ENCODE measurements around the gene PANX2.
"Not testable (repeated sequence)": the region's sequence is repeated elsewhere in the genome, so short reads cannot be mapped to it uniquely, and the experiment has no call there.

Gene PANX2

GRCh38 chr22:50199251-50199721 lies 28.8 kb downstream of the PANX2 start:
- no peak for DNase-seq

GRCh38 chr22:50199829-50200460 lies 29.4 kb downstream of the PANX2 start:
- no peak for DNase-seq

DNA sequence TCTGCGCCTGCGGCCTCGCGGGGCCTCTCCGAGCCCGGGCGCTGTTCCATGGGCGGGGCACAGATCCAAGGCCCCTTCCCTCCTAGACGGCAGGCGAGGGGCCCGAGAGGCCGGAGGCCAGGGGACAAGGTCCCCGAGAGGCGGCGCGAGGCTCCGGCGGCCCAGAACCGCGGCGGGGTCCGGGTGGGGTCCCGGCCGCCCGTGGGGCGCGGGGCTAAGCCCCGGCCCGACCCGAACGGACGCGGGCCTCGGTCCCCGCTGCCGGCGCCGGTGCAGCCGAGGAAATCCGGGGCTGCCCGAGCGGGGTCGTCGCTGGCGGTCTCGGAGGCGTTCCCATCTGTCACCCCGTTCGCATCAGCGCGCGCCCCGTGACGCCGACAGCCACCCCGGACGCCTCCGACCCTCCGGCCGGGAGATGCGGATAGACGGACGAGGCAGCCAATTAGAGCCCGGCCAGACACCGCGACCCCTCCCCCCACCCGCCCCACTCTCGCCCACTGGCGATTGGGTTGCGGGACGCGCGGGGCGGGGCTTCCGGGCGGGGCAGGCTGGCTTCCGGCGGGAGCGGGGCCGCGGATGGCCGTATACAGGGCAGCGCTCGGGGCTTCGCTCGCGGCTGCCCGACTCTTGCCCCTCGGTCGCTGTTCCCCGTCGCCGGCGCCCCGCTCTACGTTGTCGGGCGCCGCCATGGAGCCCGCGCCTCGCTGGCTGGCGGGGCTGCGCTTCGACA lies 30.1 kb downstream of the PANX2 start, which contains the start of gene SELENOO:
Gene SELENOO, plus strand, starts transcription at position 551 of the 730 bp plus-strand sequence. Its CDS starts 26 bp downstream, at position 577.
- DNase-seq = peak; percentile 83

GRCh38 chr22:50201191-50202129 lies 30.9 kb downstream of the PANX2 start:
- DNase-seq = no peak

DNA sequence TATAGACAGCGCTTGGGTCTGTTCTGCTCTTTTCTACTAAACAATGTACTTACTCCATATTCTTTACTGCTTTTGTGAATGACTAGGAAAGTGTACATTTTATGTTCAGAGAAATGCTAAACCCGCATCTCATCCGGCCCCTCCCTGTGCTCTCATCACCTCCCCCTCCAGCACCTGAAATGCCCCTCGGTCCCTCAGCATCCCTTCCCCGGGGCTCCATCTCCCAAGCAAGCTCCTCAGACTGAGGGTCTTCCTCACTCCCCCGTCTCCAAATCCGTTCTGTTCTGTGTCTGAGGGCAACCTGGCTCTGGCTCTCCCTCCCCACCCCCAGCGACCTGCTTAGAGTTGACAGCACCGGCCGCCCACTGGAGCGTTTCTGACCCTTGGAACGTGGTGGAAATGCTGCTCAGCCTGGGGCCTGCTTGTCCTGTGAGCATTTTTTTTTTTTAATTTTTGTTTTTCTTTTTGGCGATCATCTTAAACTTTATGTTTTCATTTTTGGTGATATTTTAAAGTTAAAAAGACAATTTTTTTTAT lies 31.7 kb downstream of the PANX2 start:
- no peak for DNase-seq

- DNase-seq = no peak
Observed at GRCh38 chr22:50203288-50203687, 32.8 kb downstream of the PANX2 start.

DNA sequence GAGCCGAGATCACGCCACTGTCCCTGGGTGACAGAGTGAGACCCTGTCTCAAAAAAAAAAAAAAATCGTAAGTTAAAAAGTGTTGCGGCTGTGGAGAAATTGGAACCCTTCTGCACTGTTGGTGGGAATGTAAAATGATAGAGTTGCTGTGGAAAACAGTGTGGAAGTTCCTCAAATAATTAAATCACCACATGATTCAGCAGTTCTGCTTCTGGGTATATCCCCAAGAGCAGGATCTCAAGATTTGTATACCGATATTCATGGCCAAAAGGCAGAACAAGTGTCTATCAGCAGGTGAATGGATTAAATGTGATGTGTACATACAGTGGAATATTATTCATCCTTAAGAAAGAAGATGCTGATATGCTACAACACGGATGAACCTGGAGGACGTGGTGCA lies 34.0 kb downstream of the PANX2 start:
- no peak for DNase-seq

- DNase-seq = not testable (repeated sequence)
Observed at GRCh38 chr22:50204998-50205397, 34.5 kb downstream of the PANX2 start.

GRCh38 chr22:50205781-50206569 lies 35.4 kb downstream of the PANX2 start:
- no peak for DNase-seq

DNA sequence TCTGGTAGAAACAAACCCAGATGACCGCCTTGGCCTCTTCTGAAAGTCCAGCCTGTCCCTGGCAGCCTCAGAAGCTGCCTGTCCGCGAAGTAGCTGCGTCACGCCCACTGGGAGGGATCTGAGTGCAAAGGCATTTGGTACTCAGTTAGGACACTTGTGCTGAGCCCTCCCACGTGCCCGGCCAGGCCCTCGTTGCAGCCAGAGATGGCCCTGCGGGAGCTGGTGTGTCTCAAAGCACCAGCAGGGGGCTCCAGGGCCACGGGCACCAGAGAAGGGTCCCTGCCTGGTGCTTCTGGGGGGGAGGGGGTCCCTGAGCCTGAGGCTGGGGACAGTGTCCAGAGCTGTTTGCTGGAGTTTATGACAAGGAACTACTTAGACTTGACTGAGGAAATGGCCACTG lies 36.1 kb downstream of the PANX2 start:
- no peak for DNase-seq

DNA sequence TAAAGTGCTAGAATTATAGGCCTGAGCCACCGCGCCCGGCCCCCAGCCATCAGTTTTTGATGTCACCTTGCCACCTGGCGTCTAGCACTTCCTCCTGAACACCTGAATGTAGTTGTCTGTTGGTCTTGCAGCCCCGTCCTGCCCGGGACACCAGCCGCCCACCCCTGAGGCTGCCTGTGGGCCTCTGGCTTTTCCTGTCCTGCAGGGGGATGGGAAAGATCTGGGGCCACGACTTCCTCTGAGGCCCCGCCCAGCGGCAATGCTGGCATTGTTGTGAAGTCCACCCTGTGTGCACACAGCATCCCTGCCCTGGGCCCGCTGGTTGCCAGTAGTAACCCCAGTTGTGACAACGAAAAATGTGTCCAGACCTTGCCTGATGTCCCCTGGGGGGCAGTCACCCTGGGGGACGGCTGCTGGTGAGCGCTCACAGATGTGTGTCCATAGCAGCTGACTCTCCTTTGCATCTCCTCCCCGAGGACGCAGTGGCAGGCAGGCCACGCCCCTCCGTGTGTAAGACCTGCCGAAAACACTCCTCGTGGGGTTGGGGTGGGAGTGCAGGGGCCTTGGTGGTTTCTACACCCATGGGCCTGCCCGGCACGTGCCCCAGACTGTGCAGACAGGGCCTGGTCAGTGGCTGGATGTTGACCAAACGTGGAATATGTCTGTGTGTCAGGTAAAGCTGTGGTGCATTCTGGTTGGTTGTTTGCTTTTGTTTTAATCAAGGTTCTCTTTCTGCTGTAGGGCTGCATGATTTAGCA lies 37.0 kb downstream of the PANX2 start:
- no peak for DNase-seq

- DNase-seq = no peak
Observed at GRCh38 chr22:50208430-50208938, 38.0 kb downstream of the PANX2 start.

- DNase-seq = no peak
Observed at GRCh38 chr22:50208939-50209892, 38.7 kb downstream of the PANX2 start.

DNA sequence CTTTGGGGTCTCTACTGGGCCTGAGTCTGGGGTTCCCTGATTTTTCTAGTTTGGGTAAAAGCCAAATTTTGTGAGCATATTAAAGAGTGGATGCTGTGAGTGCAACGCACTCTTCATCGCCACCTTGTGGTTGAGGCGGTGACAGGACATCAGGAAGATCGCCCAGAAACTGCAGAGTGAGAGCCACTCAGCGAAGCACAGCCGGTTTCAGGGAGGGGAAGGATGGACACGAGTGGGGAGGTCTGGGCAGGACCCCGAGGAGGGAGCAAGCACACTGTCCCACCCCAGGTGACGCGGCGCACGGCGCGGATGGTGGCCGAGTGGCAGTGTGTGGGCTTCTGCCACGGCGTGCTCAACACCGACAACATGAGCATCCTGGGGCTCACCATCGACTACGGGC lies 39.4 kb downstream of the PANX2 start:
- DNase-seq = peak; percentile 62

DNA sequence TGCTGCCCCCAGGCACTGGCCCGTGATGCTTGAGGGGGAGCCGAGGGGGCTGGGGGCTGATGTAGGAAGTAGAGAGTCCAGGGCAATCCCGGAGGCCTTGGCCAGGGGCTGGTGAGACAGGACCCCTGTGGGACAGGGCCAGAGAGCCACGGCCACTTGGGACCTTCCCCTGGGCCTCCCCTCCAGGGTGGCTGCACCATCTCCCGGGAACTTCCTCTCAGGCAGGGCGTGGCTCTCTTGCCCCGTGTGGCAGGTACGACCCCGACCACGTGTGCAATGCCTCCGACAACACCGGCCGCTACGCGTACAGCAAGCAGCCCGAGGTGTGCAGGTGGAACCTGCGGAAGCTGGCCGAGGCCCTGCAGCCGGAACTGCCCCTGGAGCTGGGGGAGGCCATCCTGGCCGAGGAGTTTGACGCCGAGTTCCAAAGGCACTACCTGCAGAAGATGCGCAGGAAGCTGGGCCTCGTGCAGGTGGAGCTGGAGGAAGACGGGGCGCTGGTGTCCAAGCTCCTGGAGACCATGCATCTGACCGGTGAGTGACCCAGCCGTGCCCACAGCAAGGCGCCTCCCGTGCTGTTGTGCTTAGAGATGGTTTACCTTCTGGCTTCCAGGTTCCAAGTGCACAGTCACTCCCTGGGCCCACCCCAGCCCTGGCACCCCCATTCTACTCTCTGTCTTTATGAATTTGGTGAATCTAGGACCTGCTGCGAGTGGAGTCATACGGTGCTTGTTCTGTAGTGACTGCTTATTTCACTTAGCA lies 40.0 kb downstream of the PANX2 start:
- no peak for DNase-seq

DNA sequence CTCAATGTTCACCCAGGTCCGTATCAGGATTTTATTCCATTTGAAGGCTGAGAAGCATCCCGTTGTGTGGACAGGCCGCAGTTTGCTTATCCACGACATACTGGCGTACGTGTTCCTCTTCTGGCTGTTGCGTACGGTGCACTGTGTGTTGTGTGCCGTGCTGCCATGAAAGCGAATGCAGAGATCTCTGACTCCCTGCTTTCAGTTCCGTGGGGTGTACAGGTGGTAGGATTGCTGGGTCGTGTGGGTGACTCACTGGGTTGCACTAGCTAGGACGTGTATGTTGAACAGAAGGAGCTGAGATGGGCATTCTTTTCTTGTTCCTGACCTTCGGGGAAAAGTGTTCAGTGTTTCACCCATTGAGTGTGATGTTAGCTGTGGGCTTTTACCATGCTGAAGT lies 40.6 kb downstream of the PANX2 start:
- DNase-seq = no peak

DNA sequence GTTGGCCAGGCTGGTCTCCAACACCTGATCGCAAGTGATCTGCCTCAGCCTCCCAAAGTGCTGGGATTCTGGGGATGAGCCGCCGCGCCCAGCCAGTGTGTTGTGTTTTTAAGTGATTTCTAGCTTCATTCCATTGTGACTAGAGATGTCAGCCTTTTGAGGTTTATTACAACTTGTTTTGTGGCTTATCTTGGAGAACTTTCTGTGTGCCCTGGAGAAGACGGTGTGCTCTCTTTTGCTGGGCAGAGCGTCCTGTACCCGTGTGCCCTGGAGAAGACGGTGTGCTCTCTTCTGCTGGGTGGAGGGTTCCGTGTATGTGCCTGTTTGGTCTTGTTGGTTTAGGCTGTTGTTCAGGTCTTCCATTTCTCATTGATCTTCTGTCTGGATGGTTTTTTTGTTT lies 42.7 kb downstream of the PANX2 start:
- DNase-seq = no peak

DNA sequence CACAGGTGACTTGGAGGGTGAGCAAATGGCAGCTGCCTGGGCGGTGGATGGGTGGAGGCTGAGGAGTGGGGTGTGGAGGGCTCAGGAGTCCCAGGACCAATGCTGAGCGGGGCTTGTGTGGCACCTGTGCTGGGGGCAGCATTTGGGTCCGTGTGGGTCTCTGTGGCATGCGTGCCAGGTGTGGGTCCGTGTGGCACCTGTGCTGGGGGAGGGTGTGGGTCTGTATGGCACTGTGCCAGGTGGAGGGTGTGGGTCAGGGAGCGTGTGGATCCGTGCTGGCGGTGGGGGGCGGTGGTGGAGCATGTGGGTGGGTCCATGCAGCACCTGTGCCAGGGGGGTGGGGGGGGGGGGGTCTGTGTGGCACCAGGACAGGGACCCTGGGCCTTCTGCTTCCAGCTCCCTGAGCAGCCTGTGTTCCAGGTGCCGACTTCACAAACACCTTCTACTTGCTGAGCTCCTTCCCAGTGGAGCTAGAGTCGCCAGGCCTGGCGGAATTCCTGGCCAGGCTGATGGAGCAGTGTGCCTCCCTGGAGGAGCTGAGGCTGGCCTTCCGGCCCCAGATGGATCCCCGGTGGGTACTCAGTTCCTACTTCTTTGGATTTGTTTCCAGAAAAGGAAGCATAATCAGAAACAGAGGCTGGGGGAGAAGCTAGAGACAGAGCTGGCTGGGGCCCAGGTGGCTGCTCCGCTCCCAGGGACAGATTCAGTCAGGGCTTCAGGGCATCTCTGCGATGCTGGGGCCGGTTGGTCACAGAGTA lies 44.9 kb downstream of the PANX2 start:
- no peak for DNase-seq

Data from central memory CD4-positive, alpha-beta T cell (primary cell).